HCEC 1CT (cell line): Measurements from ENCODE around the gene SEZ6L2.
"Not testable (repeated sequence)": the region's sequence is repeated elsewhere in the genome, so short reads cannot be mapped to it uniquely, and the experiment has no call there.

Source experiments
- DNase-seq: peaks from one replicate; pipeline ENCODE4 v3.0.0-alpha.2; 2017

The SEZ6L2 gene

GRCh38 chr16:29881050-29881449 is 18.3 kb downstream of the SEZ6L2 start:
- no peak for DNase-seq

GRCh38 chr16:29878172-29878571 is 21.2 kb downstream of the SEZ6L2 start:
- no peak for DNase-seq

GRCh38 chr16:29877266-29877961 is 21.9 kb downstream of the SEZ6L2 start:
- peak; percentile 27 for DNase-seq

GRCh38 chr16:29876594-29877249 is 22.6 kb downstream of the SEZ6L2 start:
- DNase-seq, result no peak

- no peak for DNase-seq
Measured at GRCh38 chr16:29876217-29876593, 23.1 kb downstream of the SEZ6L2 start.

GRCh38 chr16:29875206-29875605 is 24.1 kb downstream of the SEZ6L2 start:
- DNase-seq, result no peak

GRCh38 chr16:29873319-29873718 is 26.0 kb downstream of the SEZ6L2 start:
- DNase-seq, result no peak

GRCh38 chr16:29871822-29872546 is 27.4 kb downstream of the SEZ6L2 start:
- no peak for DNase-seq

- DNase-seq, result not testable (repeated sequence)
Measured at GRCh38 chr16:29869067-29869466, 30.3 kb downstream of the SEZ6L2 start.

- no peak for DNase-seq
Measured at GRCh38 chr16:29868396-29869009, 30.8 kb downstream of the SEZ6L2 start.

GRCh38 chr16:29864205-29864604 is 35.1 kb downstream of the SEZ6L2 start:
- no peak for DNase-seq

- no peak for DNase-seq
Measured at GRCh38 chr16:29863669-29863984, 35.7 kb downstream of the SEZ6L2 start.

- DNase-seq, result peak; percentile 98
Measured at GRCh38 chr16:29862884-29863668, 36.3 kb downstream of the SEZ6L2 start, which contains the start of gene CDIPT. Gene CDIPT, minus strand, starts transcription at chr16:29863226. Its CDS starts 369 bp downstream, at chr16:29862857.

GRCh38 chr16:29862383-29862883 is 36.9 kb downstream of the SEZ6L2 start:
- no peak for DNase-seq

- no peak for DNase-seq
Measured at GRCh38 chr16:29860218-29860617, 39.1 kb downstream of the SEZ6L2 start.

- DNase-seq, result no peak
Measured at GRCh38 chr16:29858974-29859373, 40.4 kb downstream of the SEZ6L2 start.

GRCh38 chr16:29858149-29858849 is 41.1 kb downstream of the SEZ6L2 start:
- no peak for DNase-seq

GRCh38 chr16:29857133-29857760 is 42.1 kb downstream of the SEZ6L2 start:
- peak; percentile 26 for DNase-seq

GRCh38 chr16:29854520-29855100 is 44.7 kb downstream of the SEZ6L2 start:
- DNase-seq, result no peak

- DNase-seq, result peak; percentile 54
Measured at GRCh38 chr16:29852654-29853053, 46.7 kb downstream of the SEZ6L2 start.

GRCh38 chr16:29850998-29851397 is 48.4 kb downstream of the SEZ6L2 start:
- no peak for DNase-seq
